Ovary (tissue), 9 donors: ENCODE results near the gene CD99L2. TPM values are rescaled to one million over a fixed set of nuclear protein-coding genes. Genes with fewer than 3 reads are reported as not detected.

Experiments used
- DNase-seq, 5 donors: peaks; one replicate each; pipeline ENCODE4 v3.0.0-alpha.2; 2019 to 2020
- H3K27ac ChIP-seq, 2 donors: fragments of 200-600 bp; one replicate each; pipeline versions ENCODE4 v1.5.1 to v1.8.0; 2019 to 2022
- H3K27me3 ChIP-seq: fragments of 200-600 bp; one replicate; pipeline ENCODE4 v1.8.0; 2022
- H3K36me3 ChIP-seq: fragments of 200-600 bp; sonication (generic); one replicate; pipeline ENCODE4 v1.5.1; 2019
- H3K4me1 ChIP-seq: one replicate; pipeline ENCODE4 v1.8.1; 2013; ENCODE audit warnings: mild to moderate bottlenecking, moderate library complexity; ENCODE audit not compliant: insufficient read depth
- H3K4me3 ChIP-seq: fragments of 200-600 bp; sonication (generic); one replicate; pipeline ENCODE4 v1.5.1; 2017
- H3K9me3 ChIP-seq, 2 donors: fragments of 200-600 bp in 1 of 2; sonication (generic) in 1 of 2; one replicate each; pipeline versions ENCODE4 v1.5.1 to v1.8.1; 2013 to 2019; ENCODE audit warnings: mild to moderate bottlenecking in 1 of 2, moderate library complexity in 1 of 2
- EP300 ChIP-seq: sonication (generic); formaldehyde crosslinking; IDR thresholded peaks from one replicate; pipeline ENCODE4 v1.6.1; 2017; ENCODE audit warnings: antibody characterized with exemption
- POLR2A ChIP-seq: fragments of 450-650 bp; IDR thresholded peaks from one replicate; pipeline ENCODE4 v1.6.1; 2017; ENCODE audit warnings: antibody characterized with exemption, mild to moderate bottlenecking, moderate library complexity
- WGBS, 3 donors: extraction: QIAGEN DNeasy Blood & Tissue Kit in 1 of 3; methylation state at CpG; one replicate each; pipeline versions ENCODE4 v1.1.5 to v1.1.7; 2013 to 2017; 5-methylcytosine and 5-hydroxymethylcytosine counted together
- intact Hi-C, 4 donors: fragments of 100-400 bp; cut with DNase I; formaldehyde crosslinking; loops; one replicate each; pipeline versions ENCODE4 v1.11.0 to v1.15.1; 2022 to 2023
- polyA plus RNA-seq, 2 donors: library from polyadenylated mRNA; stranded (reverse); fragments of 200-250 nt in 1 of 2; fragments of 350-450 nt in 1 of 2; fragmentation: Illumina TruSeq in 1 of 2; extraction: RNeasy Lipid Tissue Mini Kit (QIAGEN cat#74804) in 1 of 2; gene quantifications; one replicate each; pipeline ENCODE4 v1.2.3, GENCODE V29; 2013 to 2014
- total RNA-seq, 7 donors: library from RNA; depleted of rRNA in 2 of 7; stranded (reverse); fragments of >200 nt in 2 of 7; fragmentation: NEBNext Ultra II Directional in 3 of 7; extraction: Animal tissue kit (Norgen Biotek cat#: 25700) in 3 of 7; gene quantifications; one replicate each; pipeline versions ENCODE4 v1.1.0 to v1.2.4, GENCODE V29; 2016 to 2023
- TF ChIP-seq, protein P1 (sequence below), 3 donors: fragments of 450-650 bp in 2 of 3; fragments of 200-600 bp in 1 of 3; IDR thresholded peaks; one replicate each; pipeline versions ENCODE4 v1.5.1 to v1.8.0; 2016 to 2022; ENCODE audit warnings: antibody characterized with exemption in 3 of 3, mild to moderate bottlenecking in 1 of 3
- donor health status: DM: no; HTN: no; CAD: no; lungs with moderate emphysema.
- donor health status: DM: no; HTN: no; CAD: no.
- donor health status: Bipolar disorder and iron deficiency.
- donor health status: DM: yes; HTN: yes; CAD: no.
- donor health status: DM: no; HTN: no; CAD: no.
- donor health status: DM: yes; HTN: yes; CAD: no.

Gene CD99L2
- total and polyA plus RNA-seq, 9 donors: 38.7 to 64.6 (median 53.0) TPM

DNA sequence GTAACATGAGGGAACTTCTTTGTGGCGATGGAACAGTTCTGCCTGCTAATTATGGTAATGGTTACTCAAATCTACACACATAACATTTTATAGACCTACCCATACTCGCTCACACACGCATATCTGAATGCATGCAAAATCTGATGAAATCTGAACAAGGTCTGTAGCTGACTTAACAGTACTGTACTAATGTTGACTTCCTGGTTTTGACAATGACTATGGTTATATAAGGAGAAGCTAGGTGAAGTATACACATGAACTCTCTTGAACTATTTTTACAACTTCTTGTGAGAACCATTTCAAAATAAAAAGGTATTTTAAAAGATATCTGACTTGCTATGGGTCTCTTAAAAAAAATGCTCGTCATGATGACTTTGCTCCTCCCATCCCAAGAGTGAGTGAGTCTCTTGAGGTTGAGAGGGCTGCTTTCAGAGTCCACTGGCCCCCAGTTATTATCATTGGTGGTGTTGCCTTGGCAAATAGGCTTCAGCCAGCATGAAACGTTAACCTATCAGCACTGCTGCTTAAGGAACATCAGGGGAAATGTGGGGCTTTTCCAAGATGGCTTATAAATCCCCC, 105.4 kb downstream of the CD99L2 start:
- DNase-seq: no peak
- intact Hi-C loops: loop anchor here in 1 of 4 donors (10.0 kb wide), 1 partner anchor 602 kb away; the partner anchor contains the start of gene VMA21
- no peak overlapping the region for H3K27ac ChIP-seq
- H3K36me3 ChIP-seq: no peaks in the 10 kb centered on the region
- TF ChIP-seq EP300 (no peak), POLR2A (no peak)
- TF ChIP-seq, protein P1, sequence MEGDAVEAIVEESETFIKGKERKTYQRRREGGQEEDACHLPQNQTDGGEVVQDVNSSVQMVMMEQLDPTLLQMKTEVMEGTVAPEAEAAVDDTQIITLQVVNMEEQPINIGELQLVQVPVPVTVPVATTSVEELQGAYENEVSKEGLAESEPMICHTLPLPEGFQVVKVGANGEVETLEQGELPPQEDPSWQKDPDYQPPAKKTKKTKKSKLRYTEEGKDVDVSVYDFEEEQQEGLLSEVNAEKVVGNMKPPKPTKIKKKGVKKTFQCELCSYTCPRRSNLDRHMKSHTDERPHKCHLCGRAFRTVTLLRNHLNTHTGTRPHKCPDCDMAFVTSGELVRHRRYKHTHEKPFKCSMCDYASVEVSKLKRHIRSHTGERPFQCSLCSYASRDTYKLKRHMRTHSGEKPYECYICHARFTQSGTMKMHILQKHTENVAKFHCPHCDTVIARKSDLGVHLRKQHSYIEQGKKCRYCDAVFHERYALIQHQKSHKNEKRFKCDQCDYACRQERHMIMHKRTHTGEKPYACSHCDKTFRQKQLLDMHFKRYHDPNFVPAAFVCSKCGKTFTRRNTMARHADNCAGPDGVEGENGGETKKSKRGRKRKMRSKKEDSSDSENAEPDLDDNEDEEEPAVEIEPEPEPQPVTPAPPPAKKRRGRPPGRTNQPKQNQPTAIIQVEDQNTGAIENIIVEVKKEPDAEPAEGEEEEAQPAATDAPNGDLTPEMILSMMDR (IDR thresholded peaks at IDR 0.05): no peak
- no peaks in the 10 kb centered on the region for H3K9me3 ChIP-seq
- H3K4me3 ChIP-seq: no peak overlapping the region
- H3K4me1 ChIP-seq: no peaks in the 10 kb centered on the region
- H3K27me3 ChIP-seq: no peaks in the 10 kb centered on the region
- WGBS, 3 donors: 71 to 76% (median 73%) methylated on average over 5 of the region's 5 CpGs

DNA sequence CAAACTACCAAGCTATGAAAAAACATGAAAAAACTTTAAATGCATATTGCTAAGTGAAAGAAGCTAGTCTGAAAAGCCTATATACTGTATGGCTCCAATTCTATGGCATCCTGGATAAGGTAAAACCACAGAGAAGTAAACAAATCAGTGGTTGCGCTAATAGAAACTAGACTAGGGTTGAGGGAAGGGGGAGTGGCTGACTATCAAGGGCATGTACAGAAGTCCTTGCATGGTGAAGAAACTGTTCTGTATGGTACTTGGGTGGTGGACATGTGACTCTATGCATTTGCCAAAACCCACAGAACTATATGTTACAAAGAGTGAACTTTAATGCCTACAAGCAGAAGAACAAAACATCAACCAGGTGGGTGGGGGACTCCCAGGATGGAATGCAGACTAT, 108.4 kb downstream of the CD99L2 start:
- intact Hi-C loops: loop anchor here in 1 of 4 donors (10.0 kb wide), 1 partner anchor 605 kb away; the partner anchor contains the start of gene VMA21
- H3K27ac ChIP-seq: no peak overlapping the region
- H3K36me3 ChIP-seq: no peaks in the 10 kb centered on the region
- 88 to 95% (median 92%) methylated on average over 1 of the region's 1 CpG for WGBS, 3 donors
- DNase-seq: no peak
- TF ChIP-seq POLR2A (no peak), EP300 (no peak)
- TF ChIP-seq, protein P1 (IDR thresholded peaks at IDR 0.05): no peak
- H3K4me1 ChIP-seq: no peaks in the 10 kb centered on the region
- no peaks in the 10 kb centered on the region for H3K9me3 ChIP-seq
- no peak overlapping the region for H3K4me3 ChIP-seq
- no peaks in the 10 kb centered on the region for H3K27me3 ChIP-seq

DNA sequence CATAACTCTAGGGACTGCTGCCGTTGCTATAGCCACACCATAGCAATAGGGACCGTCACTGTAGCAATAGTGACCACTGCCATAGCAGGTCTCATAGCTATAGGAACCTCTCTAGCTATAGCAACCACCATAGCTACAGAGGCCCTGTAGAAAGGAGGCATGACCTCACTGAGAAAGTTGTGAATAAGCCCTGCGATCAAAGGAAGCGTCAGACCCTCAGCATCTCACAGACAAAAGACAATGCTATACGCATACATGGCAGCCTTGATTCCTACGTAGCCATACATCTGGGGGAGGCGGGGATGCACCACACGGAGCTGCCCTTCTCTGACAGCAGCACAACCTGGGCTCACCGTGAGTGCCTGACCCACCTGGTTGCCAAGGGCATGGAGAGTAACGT, 116.8 kb downstream of the CD99L2 start:
- TF ChIP-seq EP300: no peak

DNA sequence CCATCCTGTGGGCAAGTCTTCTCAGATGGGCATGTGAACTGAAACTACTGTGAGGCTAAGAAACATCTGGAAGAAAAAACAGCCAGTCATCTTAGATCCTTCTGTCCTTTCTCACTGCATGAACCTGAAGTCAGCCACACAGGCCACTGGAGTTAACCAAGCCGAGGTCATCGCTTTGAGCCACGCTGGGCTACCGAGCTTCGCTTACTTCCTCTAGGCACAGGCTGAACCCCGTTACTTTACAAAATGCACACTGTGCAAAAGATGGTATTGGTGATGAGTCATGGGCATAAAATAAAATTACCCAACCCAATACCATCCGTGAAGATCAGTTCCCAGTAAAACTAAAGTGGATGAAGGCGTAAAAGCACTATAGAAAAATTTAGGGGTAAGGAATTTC, 119.1 kb downstream of the CD99L2 start:
- H3K27ac ChIP-seq: no peak overlapping the region
- H3K36me3 ChIP-seq: no peaks in the 10 kb centered on the region
- no peak overlapping the region for H3K4me3 ChIP-seq
- TF ChIP-seq EP300 (no peak), POLR2A (no peak)
- TF ChIP-seq, protein P1 (IDR thresholded peaks at IDR 0.05): no peak
- intact Hi-C loops: no loop called here
- 72 to 90% (median 75%) methylated on average over 8 of the region's 8 CpGs for WGBS, 3 donors
- H3K4me1 ChIP-seq: no peaks in the 10 kb centered on the region
- H3K27me3 ChIP-seq: no peaks in the 10 kb centered on the region
- DNase-seq: no peak
- no peaks in the 10 kb centered on the region for H3K9me3 ChIP-seq

More for the DNA sequence above, 116.8 kb downstream of the CD99L2 start:
- DNase-seq: no peak
- intact Hi-C loops: loop anchor here in 1 of 4 donors (10.0 kb wide), 1 partner anchor 283 kb away; no protein-coding TSS in a partner anchor
- no peak overlapping the region for H3K4me3 ChIP-seq
- no peaks in the 10 kb centered on the region for H3K4me1 ChIP-seq
- 84 to 88% (median 86%) methylated on average over 10 of the region's 10 CpGs for WGBS, 3 donors
- no peak overlapping the region for H3K27ac ChIP-seq
- H3K27me3 ChIP-seq: no peaks in the 10 kb centered on the region
- H3K9me3 ChIP-seq: no peaks in the 10 kb centered on the region
- no peaks in the 10 kb centered on the region for H3K36me3 ChIP-seq

DNA sequence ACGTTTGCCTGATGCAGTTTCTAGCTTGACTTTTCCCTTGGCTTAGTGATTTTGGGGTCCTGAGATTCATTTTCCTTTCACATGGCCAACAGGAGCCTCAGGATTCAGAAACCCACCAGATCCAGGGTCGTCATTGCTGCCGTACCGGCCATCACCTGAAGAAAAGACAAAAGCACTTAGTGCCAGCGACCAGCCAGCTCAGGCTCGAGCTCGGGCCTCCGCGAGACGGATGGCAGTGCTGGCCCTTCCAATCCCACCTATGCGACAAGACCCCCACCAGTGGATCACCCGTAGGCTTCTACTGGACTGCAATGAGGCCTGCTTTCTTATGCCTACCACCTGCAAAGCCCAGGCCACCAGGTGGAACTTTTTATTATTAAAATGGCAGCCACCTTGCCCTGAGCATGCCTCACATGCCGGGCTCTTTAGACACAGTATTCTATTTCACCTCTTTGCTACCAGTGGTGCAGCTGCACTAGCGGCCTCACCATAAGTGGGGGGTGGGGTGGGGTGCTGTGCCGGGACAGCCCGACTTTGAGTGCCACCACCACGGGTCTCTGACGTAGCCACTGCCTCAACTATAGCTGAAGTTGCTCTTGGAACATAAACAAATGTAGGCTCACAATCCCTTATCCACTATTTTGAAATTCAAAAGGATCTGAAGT, 121.0 kb downstream of the CD99L2 start:
- DNase-seq: no peak
- Histone ChIP-seq H3K36me3 (no peaks in the 10 kb centered on the region), H3K27ac (no peak overlapping the region), H3K27me3 (no peaks in the 10 kb centered on the region), H3K4me3 (no peak overlapping the region), H3K4me1 (no peaks in the 10 kb centered on the region), H3K9me3 (no peaks in the 10 kb centered on the region)
- TF ChIP-seq POLR2A (no peak), EP300 (no peak)
- TF ChIP-seq, protein P1 (IDR thresholded peaks at IDR 0.05): no peak
- intact Hi-C loops: no loop called here
- WGBS, 3 donors: 80 to 87% (median 80%) methylated on average over 18 of the region's 18 CpGs
